PC-9 (cell line): ENCODE measurements around the gene MALSU1. TPM values are rescaled to one million over a fixed set of nuclear protein-coding genes. Genes with fewer than 3 reads are reported as not detected.
"Not testable (repeated sequence)": the region's sequence is repeated elsewhere in the genome, so short reads cannot be mapped to it uniquely, and the experiment has no call there.

Experiments used
- BruUV-seq: library from RNA; stranded (reverse); fragments of 400-500 nt; replicated peaks from 2 replicates; lab custom pipeline; 2021; lab: Mats Ljungman, UMichigan
- CTCF ChIA-PET: fragments of 300-600 bp; sonication (Branson Sonifier 250); formaldehyde crosslinking; loops from one replicate; lab custom pipeline; 2022; ENCODE audit warnings: antibody characterized with exemption; lab: Charles Lee
- POLR2A ChIA-PET: fragments of 300-600 bp; sonication (Branson Sonifier 250); formaldehyde crosslinking; loops from one replicate; lab custom pipeline; 2022; ENCODE audit warnings: antibody characterized with exemption; ENCODE audit not compliant: unreplicated experiment; lab: Charles Lee
- DNase-seq, 2 experiments: peaks; one replicate each; pipeline versions ENCODE4 v3.0.0 to v3.0.0-alpha.2; 2015 to 2022; ENCODE audit warnings: mixed read lengths in 1 of 2
- H2AFZ ChIP-seq: fragments of 200-600 bp; sonication (generic); 2 replicates; pipeline ENCODE4 v1.8.1; 2017; ENCODE audit warnings: antibody characterized with exemption
- H3F3A ChIP-seq: fragments of 200-600 bp; sonication (generic); 2 replicates; pipeline ENCODE4 v1.8.1; 2017; ENCODE audit warnings: antibody characterized with exemption, mild to moderate bottlenecking, low read depth; ENCODE audit not compliant: insufficient read depth
- H3K27ac ChIP-seq: fragments of 200-600 bp; sonication (generic); 2 replicates; pipeline ENCODE4 v1.6.1; 2016; ENCODE audit warnings: mixed run types
- H3K27me3 ChIP-seq: fragments of 200-600 bp; sonication (generic); 2 replicates; pipeline ENCODE4 v1.6.1; 2016; ENCODE audit warnings: low read depth, mixed run types; ENCODE audit not compliant: insufficient read depth
- H3K36me3 ChIP-seq: fragments of 200-600 bp; sonication (generic); 2 replicates; pipeline ENCODE4 v1.6.1; 2016; ENCODE audit warnings: low read depth, mixed run types
- H3K4me1 ChIP-seq: fragments of 200-600 bp; sonication (generic); replicated peaks from 2 replicates; pipeline ENCODE4 v1.6.1; 2016; ENCODE audit warnings: mixed run types; ENCODE audit not compliant: insufficient read depth
- H3K4me2 ChIP-seq: fragments of 200-600 bp; sonication (generic); 2 replicates; pipeline ENCODE4 v1.6.1; 2017; ENCODE audit warnings: mixed run types
- H3K4me3 ChIP-seq: fragments of 200-600 bp; sonication (generic); 2 replicates; pipeline ENCODE4 v1.6.1; 2016; ENCODE audit warnings: mixed run types
- H3K79me2 ChIP-seq: fragments of 200-600 bp; sonication (generic); 2 replicates; pipeline ENCODE4 v1.6.1; 2017; ENCODE audit warnings: low read depth, mixed run types
- H3K9me2 ChIP-seq: fragments of 200-600 bp; sonication (generic); 2 replicates; pipeline ENCODE4 v1.8.1; 2017; ENCODE audit warnings: mild to moderate bottlenecking; ENCODE audit not compliant: insufficient read depth
- H3K9me3 ChIP-seq: fragments of 200-600 bp; sonication (generic); 2 replicates; pipeline ENCODE4 v1.8.1; 2016; ENCODE audit warnings: low read depth; ENCODE audit not compliant: insufficient read depth
- H4K20me1 ChIP-seq: fragments of 200-600 bp; sonication (generic); 2 replicates; pipeline ENCODE4 v1.8.1; 2017; ENCODE audit not compliant: insufficient read depth
- EZH2 ChIP-seq: fragments of 200-600 bp; sonication (generic); IDR thresholded peaks from 2 replicates; pipeline ENCODE4 v1.8.0; 2017; ENCODE audit warnings: antibody characterized with exemption, low read depth
- intact Hi-C: fragments of 100-400 bp; cut with micrococcal nuclease; formaldehyde crosslinking; loops from one replicate; pipeline ENCODE4 v1.10.0; 2022; ENCODE audit not compliant: unreplicated experiment
- total RNA-seq: library from RNA; stranded (reverse); gene quantifications from 2 replicates; pipeline ENCODE4 v1.2.3, GENCODE V29; 2021
- TF ChIP-seq, protein P1 (sequence below): fragments of 200-600 bp; sonication (generic); conservative IDR thresholded peaks from 2 replicates; pipeline ENCODE4 v1.6.1; 2017; ENCODE audit warnings: mixed run types, antibody characterized with exemption, mild to moderate bottlenecking, moderate library complexity

The MALSU1 gene
- total RNA-seq, 1 experiment from 2014 or later, result 105 TPM

- Histone ChIP-seq H2AFZ (peak overlapping the region; percentile 90), H3K4me1 (peaks cover 27% of the 10 kb centered on the region), H3K9me3 (no peaks in the 10 kb centered on the region), H3K27ac (0 out of 2 replicates have a peak overlapping the region, but pooled peaks have one; percentile 4), H3K4me3 (peak overlapping the region; percentile 71), H4K20me1 (peaks cover 5% of the 10 kb centered on the region), H3K9me2 (no peaks in the 10 kb centered on the region), H3F3A (peaks cover 36% of the 10 kb centered on the region; the same call in 1 of the 2 replicates), H3K4me2 (peak overlapping the region; percentile 80), H3K79me2 (peaks cover 57% of the 10 kb centered on the region), H3K36me3 (peaks cover 19% of the 10 kb centered on the region), H3K27me3 (no peaks in the 10 kb centered on the region)
- ChIA-PET CTCF (no interaction called here), POLR2A (interaction anchor here (0.7 to 0.9 kb wide), 3 partner anchors 96 to 238 kb away, joined by 3 to 11 read pairs (median 3); no protein-coding TSS in a partner anchor)
- no peak for DNase-seq
- intact Hi-C loops, result loop anchor here (1.0 to 2.0 kb wide), 4 partner anchors 23 to 174 kb away; no protein-coding TSS in a partner anchor
- no TSS peak for BruUV-seq
- TF ChIP-seq EZH2, result no peak
- TF ChIP-seq, protein P1, sequence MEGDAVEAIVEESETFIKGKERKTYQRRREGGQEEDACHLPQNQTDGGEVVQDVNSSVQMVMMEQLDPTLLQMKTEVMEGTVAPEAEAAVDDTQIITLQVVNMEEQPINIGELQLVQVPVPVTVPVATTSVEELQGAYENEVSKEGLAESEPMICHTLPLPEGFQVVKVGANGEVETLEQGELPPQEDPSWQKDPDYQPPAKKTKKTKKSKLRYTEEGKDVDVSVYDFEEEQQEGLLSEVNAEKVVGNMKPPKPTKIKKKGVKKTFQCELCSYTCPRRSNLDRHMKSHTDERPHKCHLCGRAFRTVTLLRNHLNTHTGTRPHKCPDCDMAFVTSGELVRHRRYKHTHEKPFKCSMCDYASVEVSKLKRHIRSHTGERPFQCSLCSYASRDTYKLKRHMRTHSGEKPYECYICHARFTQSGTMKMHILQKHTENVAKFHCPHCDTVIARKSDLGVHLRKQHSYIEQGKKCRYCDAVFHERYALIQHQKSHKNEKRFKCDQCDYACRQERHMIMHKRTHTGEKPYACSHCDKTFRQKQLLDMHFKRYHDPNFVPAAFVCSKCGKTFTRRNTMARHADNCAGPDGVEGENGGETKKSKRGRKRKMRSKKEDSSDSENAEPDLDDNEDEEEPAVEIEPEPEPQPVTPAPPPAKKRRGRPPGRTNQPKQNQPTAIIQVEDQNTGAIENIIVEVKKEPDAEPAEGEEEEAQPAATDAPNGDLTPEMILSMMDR, result no peak
These were observed 696 bp downstream of the MALSU1 start for GRCh38 chr7:23299770-23300300.

DNA sequence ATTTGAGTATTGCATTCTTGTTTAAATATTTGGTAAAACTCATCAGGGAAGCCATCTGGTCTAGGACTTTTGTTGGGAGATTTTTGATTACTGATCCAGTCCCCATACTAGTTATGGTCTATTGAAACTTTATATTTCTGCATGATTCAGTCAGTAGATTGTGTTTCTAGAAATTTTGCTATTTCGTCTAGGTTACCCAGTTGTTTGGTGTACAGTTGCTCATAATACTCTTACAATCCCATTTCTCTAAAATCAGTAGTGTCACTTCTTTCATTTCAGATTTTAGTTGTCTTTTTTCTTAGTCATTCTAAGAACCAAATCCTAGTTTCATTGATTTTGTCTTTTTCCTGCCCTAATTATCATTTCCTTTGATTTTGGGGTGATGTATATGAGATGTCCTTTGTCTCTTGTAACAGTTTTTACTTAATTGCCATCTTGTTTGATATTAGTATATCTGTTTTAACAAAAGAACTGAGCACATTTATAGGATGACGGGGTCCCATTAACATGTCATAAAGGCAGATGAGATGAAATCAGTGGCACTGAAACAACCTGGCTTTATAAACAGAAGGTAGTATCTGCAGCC is 7.9 kb downstream of the MALSU1 start:
- no TSS peak for BruUV-seq
- Histone ChIP-seq H3K36me3 (peaks cover 67% of the 10 kb centered on the region), H3K4me3 (no peak overlapping the region), H3K4me1 (no peaks in the 10 kb centered on the region), H2AFZ (no peak overlapping the region), H3K27ac (no peak overlapping the region), H3K9me2 (no peaks in the 10 kb centered on the region), H3K79me2 (peaks cover 72% of the 10 kb centered on the region), H4K20me1 (peaks cover 35% of the 10 kb centered on the region), H3K27me3 (no peaks in the 10 kb centered on the region), H3F3A (peaks cover 75% of the 10 kb centered on the region; the same call in 1 of the 2 replicates), H3K9me3 (no peaks in the 10 kb centered on the region), H3K4me2 (no peak overlapping the region)
- POLR2A ChIA-PET, result no interaction called here
- CTCF ChIA-PET, result no interaction called here
- intact Hi-C loops, result no loop called here
- TF ChIP-seq, protein P1, result no peak
- no peak for TF ChIP-seq EZH2
- DNase-seq, result no peak

- Histone ChIP-seq H3K79me2 (peaks cover 54% of the 10 kb centered on the region), H3K4me1 (no peaks in the 10 kb centered on the region), H4K20me1 (peaks cover 35% of the 10 kb centered on the region), H3F3A (peaks cover 83% of the 10 kb centered on the region), H3K36me3 (peaks cover 74% of the 10 kb centered on the region), H2AFZ (no peak overlapping the region), H3K9me3 (no peaks in the 10 kb centered on the region), H3K9me2 (no peaks in the 10 kb centered on the region), H3K4me2 (no peak overlapping the region), H3K27me3 (no peaks in the 10 kb centered on the region), H3K27ac (no peak overlapping the region), H3K4me3 (no peak overlapping the region)
- CTCF ChIA-PET, result no interaction called here
- no TSS peak for BruUV-seq
- POLR2A ChIA-PET, result no interaction called here
- TF ChIP-seq, protein P1, result no peak
- no peak for TF ChIP-seq EZH2
- no peak for DNase-seq
- intact Hi-C loops, result no loop called here
These were observed 9.6 kb downstream of the MALSU1 start for GRCh38 chr7:23308754-23309153.

DNA sequence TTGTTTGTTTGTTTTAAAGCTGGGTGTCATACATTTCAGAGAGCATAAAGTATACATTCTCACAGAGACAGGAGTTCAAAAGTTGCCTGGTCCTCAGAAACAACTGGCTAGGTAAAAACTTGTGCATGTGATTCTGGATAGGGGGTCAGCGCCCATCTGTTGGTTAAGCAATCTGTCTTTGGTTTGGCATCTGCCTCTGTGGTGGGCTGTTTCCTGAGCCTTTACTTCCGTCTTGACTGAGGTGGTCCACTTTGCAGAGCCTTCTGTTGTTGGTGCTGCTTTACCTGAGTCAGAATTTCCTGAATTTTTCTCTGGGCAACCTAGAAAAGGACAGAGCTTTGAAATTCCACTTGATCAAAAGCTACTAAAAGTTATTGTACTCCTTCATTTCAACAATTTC is 13.0 kb downstream of the MALSU1 start:
- peaks cover 81% of the 10 kb centered on the region for H3F3A ChIP-seq
- H3K4me3 ChIP-seq, DNase-seq, CTCF ChIA-PET, H3K9me2 ChIP-seq, H3K9me3 ChIP-seq, H3K4me1 ChIP-seq, H3K27ac ChIP-seq, H3K4me2 ChIP-seq, H2AFZ ChIP-seq, H3K27me3 ChIP-seq: not testable (repeated sequence)
- intact Hi-C loops, result loop anchor here (5.0 kb wide), 1 partner anchor 35 kb away; no protein-coding TSS in a partner anchor
- H4K20me1 ChIP-seq, result peaks cover 26% of the 10 kb centered on the region
- BruUV-seq, result TSS peak; percentile 9
- H3K79me2 ChIP-seq, result peaks cover 30% of the 10 kb centered on the region
- POLR2A ChIA-PET, result interaction anchor here (0.7 kb wide), 1 partner anchor 127 kb away, joined by 5 read pairs; no protein-coding TSS in a partner anchor
- H3K36me3 ChIP-seq, result peaks cover 78% of the 10 kb centered on the region
